Activated naive CD4-positive, alpha-beta T cell (primary cell): Measurements from ENCODE around the gene FARP1.

Experiments
- DNase-seq, 4 experiments: peaks; one replicate each; lab custom pipeline; 2025; lab: John Stamatoyannopoulos, UW

Gene FARP1, protein sequence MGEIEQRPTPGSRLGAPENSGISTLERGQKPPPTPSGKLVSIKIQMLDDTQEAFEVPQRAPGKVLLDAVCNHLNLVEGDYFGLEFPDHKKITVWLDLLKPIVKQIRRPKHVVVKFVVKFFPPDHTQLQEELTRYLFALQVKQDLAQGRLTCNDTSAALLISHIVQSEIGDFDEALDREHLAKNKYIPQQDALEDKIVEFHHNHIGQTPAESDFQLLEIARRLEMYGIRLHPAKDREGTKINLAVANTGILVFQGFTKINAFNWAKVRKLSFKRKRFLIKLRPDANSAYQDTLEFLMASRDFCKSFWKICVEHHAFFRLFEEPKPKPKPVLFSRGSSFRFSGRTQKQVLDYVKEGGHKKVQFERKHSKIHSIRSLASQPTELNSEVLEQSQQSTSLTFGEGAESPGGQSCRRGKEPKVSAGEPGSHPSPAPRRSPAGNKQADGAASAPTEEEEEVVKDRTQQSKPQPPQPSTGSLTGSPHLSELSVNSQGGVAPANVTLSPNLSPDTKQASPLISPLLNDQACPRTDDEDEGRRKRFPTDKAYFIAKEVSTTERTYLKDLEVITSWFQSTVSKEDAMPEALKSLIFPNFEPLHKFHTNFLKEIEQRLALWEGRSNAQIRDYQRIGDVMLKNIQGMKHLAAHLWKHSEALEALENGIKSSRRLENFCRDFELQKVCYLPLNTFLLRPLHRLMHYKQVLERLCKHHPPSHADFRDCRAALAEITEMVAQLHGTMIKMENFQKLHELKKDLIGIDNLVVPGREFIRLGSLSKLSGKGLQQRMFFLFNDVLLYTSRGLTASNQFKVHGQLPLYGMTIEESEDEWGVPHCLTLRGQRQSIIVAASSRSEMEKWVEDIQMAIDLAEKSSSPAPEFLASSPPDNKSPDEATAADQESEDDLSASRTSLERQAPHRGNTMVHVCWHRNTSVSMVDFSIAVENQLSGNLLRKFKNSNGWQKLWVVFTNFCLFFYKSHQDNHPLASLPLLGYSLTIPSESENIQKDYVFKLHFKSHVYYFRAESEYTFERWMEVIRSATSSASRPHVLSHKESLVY

DNA sequence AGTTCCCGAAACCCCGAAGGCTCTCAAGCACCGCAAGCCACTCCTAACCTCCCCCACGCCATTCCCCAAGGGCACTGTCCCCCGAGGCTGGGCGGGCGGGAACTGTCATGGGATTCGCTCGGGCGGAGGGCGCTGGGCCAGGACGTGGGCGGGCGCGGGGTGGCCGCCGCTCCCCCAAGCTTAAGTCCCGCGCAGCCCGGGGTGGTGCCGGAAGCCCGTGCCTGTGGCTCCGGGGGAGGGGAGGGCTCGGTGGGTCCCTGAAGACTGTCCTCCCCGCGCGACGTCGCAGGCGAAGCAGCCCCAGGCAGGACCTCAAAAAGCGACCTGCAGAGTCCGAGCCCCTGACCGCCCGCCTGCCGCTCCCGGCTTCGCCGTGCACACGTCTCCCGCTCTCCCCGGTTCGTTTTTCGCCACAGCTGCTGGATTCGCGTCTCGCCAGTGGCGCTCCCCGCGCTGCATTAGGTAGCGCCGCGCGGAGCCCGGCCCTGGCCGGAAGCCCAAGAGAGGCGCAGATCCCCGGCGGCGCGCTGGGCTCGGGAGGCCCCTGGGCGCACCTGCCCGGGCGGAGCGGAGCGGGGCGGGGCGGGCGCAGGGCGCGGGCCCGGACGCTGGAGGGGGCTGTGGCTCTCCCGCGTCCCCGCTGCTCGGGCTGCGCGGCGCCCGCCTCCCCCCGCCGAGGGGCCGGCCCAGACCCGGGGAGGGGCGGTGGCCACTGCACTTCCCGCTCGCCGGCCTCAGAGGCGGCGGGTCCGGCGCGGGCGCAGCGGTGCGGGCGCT is at the start of gene FARP1:
Gene FARP1 (plus strand): TSS at position 715 of the 777 bp plus-strand sequence. CDS start 70,149 bp downstream, outside the sequence.
- no peak for DNase-seq

DNA sequence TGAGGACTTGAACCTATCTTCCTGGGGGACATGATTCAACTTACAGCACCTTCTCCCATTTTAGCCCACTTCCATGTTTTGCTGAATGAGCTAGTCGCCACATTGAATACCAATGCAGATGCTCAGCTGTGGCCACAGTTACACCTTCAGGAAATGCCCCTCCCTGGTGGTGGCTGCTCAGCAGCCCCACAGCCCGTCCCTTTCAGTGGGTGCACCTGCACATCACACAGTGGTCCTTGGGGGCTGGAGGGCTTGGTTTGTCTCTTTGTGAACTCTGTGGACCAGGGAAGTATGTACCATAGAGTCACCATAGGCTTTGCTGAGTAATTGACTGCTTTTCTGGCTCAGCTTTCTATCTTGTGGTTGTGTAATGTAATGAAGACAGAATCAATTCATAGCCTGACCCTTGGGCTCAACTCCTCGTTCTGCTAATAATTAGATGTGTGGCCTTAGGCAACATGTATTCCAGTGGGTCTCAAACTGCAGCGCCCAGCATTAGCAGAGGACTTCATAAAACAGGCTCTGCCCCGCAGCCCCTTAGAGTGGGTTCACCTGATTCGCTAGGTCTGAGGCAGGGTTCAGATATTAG is 48.1 kb upstream of the FARP1 start:
- DNase-seq, result no peak

DNA sequence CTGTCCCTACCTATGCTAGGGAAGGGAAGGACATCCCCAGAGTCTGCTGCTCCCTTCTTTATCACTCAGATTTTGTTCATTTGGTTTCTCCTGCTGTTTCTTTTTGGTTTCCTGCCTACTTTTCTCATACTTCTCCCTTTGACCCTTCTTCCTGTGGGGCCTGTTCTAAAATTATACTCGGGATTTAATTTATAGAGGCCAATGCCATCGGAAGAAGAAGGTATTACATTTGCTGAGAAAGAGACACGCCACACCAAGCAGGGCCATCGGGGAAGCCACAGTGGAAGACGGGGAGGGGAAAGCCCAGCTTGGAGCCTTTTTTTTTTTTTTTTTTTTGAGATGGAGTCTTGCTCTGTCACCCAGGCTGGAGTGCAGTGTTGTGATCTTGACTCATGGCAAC is 46.8 kb upstream of the FARP1 start:
- no peak for DNase-seq

DNA sequence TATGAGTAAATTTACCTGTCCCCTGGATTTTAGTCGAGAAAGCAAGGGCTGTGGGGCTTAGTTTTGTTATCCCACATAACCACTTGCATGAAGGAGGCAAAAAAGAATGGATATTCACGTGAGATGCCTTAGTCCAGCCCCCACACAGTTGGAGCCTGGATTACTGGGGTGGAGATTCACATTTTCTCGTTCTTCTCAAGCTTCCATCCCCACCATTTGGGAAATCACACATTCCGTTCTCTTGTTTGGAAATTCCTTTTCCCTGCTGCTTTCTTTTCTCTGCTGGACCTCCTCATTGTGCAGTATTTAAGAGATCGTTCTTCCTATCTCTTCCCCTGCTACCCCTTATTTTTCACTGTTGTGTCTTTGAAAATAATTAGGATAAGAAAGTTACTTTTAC is 45.1 kb upstream of the FARP1 start:
- no peak for DNase-seq

DNA sequence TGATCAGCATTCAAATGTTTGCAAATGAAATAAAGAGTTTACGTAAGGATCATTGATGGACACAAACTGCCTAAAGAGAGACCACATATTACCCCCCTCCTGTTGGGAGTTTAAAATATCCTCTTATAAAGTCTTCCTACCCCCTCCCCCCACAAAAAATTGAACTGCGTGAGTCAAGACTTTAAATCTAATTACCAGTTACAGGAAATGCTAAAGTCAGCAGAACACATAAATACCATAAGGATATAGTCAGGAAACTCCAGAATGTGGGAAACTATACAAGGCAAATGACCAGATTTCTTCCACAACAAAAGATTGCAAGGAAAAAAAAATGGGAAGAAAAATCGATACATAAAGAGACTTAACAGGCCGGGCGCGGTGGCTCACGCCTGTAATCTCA is 44.4 kb upstream of the FARP1 start:
- no peak for DNase-seq

DNA sequence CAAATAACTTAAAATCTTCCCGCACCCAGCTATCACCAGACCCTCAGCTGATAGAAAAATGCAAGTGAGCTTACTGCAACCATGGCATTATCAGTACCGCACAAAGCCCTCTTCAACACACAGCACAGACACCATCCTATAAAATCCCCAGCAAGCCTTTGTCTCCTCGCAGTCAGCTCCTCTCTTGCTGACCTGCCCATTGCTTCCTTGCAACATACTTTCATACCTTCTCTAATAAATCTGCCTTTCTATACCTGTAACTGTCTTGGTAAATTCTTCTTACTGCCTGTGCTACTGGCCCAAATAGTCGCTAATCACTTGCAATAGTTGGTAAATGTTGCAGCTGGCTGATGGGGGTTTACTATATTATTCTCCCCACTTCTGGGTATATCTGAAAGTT is 43.3 kb upstream of the FARP1 start:
- no peak for DNase-seq

DNA sequence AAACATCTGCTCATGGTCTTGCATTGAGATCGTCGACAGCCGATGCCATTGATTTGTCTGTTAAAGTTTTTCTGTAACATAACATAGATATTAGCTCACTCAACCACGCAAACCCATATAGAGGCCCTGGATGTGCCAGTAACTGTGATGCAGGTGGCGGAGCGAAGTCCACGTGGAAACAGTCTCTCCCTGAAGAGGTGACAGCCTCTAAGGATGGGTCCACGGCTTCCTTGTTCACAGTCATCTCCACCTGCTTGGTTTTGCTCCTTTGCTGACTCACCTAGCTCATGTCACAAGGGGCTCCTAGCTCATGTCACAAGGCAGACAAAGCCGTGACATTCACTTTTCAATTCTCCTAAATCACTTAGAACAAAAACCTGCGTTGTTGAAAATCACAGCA is 42.4 kb upstream of the FARP1 start:
- no peak for DNase-seq

DNA sequence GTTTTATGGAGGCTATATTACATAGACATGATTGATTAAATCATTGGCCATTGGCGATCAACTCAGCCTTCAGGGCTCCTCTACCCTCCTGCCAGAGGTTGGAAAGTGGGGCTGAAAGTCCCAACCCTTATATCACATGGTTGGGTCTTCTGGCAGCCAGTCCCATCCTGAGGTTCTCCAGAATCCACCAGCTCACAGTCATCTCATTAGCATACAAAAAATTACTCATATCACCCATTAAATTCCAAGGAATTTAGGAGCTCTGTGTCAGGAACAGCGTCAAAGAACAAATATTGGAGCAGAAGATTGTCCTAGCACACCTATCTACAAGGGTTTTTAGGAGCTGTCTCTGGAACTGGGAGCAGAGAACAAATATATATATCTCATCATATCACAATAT is 39.4 kb upstream of the FARP1 start:
- DNase-seq, result no peak

DNA sequence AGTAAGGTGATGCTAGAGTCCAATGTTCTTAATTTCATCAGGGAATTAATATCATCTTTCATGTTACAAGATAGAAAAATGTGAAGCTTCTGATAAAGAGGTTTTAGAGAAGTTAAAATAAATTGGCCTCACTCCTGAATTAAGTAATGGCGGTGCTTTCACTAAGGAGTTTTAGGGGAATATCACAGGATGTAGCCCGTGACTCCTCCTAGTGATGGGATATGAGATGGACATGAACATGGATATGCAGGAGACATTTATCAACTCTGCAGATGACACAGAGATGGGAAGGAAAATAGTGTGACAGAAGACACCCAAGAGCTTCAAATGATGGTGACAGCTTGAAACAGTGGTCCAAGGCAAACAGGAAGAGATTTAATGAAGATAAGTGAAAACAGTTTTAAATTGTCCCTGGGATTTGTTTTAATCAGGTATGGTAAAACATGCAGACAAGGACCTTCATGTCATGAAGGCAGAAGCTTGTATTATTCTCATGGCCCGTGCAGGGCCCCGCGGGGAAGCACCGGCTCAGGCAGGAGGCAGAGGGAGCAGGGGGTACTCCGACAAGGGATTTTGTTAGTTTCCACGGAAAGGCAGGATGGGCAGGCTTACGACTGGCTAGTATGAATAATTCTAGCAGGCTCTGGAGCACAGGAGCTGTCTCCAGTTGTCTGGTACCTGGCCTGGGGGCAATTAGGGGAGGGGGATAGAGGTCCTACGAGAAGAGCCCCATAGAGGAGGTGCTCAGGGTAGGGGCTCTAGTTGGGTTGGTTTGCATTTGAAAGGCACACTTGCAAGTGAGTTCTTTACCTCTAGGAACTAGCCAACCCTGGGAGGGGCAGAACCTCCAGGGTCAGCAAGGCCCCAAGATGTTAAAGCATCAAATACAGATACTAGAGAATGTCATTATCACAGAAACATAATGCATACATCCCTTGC is 38.7 kb upstream of the FARP1 start:
- no peak for DNase-seq

DNA sequence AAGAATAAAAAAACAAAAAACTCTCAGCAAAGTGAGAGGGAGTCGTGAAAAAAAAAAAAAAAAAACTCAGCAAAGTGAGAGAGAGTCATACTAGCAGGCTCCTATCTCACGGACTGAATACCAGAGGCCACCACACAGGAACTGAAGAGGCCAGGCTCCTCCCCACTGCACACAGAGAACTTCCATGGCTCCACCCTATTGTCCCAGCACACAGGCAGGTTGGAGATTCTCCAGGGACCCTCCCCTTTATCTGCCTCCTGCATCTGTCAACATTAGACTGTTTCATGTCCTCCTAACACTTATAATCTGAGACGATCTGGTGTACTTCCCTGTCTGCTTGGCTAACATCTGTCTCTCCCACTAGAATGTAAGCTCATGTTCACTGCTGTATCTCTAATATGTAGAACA is 37.0 kb upstream of the FARP1 start:
- DNase-seq, result no peak

DNA sequence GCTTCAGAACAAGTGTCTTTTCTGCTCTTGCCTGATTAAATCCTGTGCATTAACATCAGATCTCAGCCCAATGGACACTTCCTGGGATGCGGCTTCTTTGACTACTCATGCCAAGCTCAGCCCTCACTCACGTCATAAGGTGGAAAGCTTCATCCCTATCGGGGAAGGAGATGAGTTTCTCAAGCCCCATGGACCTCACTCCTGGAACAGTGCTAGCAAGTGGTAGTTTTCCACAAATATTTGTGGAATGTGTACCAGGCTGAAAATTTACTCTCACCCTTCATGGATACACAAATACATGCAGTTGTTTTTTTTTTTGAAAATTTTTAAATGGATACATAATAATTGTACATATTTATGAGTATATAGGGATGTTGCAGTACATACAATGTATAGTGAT is 34.6 kb upstream of the FARP1 start:
- DNase-seq, result no peak

DNA sequence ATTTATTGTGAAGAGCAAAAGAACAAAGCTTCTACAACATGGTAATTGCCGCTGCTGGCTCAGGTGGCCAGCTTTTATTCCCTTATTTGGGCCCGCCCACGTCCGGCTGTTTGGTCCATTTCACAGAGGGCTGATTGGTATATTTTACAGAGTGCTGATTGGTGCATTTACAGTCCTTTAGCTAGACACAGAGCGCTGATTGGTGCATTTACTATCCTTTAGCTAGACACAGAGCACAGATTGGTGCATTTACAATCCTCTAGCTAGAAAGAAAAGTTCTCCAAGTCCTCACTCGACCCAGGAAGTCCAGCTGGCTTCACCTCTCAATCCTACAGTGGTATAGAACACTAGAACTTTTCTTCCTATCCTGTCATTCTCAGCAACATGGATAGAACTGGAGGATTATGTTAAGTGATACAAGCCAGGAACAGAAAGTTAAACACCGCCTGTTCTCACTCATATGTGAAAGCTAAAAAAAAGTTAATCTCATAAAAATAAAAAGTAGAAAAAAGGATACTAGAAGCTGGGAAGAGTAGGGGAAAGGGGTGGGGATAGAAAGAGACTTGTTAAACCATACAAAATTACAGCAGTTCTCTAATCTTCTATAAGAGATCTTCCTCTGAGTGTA is 33.6 kb upstream of the FARP1 start:
- no peak for DNase-seq

DNA sequence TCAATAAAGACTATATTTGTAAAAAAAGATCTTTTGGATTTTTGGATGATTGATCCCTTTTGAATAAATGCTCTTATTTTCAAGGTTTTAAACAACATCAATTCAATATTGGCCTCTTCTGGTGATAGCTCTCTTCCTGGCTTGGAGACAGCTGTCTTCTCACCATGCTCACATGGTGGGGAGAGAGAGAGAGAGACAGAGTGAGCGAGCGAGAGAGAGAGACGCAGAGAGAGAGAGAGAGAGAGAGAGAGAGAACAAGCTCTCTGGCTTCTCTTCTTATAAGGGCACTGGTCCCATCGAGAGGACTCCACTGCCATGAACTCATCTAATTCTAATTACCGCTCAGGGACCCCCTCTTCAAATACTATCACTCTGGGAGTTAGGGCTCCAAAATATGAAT is 32.1 kb upstream of the FARP1 start:
- no peak for DNase-seq

DNA sequence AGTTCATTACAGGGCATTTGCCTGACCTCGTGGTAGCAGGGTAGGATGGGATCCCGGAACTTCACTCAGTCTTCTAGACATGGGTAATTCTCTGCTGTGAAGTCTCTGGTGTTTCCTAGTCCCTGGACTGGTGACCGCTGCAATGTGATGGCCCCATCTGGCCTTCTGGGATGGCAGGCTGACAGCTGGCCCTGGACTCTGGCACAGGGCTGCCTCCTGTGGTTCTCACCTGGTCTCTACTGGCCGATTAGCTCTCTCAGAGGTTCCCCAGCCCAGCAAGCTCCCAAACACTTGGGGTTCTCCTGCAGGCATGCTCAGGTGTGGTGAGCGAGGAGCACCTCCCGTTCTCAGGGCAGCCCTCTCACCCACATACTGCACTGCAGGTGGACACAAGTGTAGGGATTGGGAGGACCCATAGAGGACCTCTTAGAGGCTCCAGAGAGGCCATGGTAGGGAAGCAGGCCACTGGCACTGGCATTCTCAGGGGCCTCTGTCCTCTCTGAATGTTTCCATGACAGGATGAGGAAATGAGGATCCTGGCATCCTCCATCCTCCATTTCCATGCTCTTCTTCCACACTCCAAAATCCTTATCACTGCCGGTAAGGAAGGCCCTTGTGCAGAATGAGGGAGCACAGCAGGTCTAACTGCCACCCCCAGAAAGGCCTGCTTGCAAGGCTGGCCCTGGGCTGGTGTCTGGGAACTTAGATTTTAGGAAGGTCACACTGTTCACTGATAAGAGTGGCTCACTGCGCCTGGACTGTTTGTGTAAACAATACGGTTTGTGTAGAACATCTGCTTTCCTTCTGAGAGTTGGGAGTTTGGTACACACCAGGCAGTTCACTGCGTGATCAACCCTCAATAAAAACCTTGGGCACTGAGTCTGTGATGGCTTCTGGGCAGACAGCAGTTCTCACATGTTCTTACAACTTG is 31.5 kb upstream of the FARP1 start:
- DNase-seq, result no peak

DNA sequence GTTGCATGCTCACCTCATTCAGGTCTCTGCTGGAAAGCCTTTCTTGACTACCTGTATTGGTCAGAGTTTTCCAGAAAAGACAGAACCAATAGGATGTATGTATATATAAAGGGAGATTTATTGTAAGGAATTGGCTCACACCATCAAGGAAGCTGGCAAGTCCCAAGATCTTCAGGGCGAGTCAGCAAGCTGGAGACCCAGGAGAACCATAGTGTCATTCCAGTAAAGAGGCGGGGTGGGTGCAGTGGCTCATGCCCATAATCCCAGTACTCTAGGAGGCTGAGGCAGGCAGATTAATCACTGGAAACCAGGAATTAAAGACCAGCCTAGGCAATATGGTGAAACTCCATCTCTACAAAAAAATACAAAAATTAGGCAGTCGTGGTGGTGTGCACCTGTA is 30.4 kb upstream of the FARP1 start:
- no peak for DNase-seq

DNA sequence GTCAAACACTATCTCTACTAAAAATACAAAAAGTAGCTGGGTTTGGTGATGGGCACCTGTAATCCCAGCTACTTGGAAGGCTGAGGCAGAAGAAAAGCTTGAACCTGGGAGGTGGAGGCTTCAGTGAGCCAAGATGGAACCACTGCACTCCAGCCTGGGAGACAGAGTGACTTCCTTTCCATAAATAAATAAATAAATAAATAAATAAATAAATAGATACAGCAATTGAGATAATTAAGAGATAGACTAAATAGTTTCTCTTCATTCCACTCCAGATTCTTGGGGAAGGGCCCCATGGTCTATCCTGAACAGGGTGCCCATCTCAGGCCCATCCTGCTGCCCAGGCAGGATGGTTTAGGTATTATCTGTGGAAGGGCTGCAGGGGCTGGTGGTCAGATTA is 24.0 kb upstream of the FARP1 start:
- no peak for DNase-seq

DNA sequence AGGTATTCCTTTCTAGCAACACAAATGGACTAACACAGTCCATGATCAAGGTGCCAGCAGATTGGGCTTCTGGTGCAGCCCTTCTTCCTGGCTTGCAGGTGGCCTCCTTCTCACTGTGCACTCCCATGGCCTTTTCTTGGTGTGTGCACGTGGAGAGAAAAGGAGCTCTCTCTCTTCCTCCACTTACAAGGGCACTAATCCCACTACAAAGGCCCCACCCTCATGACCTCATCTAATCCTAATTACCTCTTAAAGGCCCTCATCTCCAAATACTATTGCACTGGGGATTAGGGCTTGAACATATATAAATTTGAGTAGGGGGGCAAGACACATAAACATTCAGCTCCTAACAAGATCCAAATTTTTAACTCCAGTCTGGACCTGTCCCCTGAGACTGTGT is 19.7 kb upstream of the FARP1 start:
- no peak for DNase-seq

DNA sequence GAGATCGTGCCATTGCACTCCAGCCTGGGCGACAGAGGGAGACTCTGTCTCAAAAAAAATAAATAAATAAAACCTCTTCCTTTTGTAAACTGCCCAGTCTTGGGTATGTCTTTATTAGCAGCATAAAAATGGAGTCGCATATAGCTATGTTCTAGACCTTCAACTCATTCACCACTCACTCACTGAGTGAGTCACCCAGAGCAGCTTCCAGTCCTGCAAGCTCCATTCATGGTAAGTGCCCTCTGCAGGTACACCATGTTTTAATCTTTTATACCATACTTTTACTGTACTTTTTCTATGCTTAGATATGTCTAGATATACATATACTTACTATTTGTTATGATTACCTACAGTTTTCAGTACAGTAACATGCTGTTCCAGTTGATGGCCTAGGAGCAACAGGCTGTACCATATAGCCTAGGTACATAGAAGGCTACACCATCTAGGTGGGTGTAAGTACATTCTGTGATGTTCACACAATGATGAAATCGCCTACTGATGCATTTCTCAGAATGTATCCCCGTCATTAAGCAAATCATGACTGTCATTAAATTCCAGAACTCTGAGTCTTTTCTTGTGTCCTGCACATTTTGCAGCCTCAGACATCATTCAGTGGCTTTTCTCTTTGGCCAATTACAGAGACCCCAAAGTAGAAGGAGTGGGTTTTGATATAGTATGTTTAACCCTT is 13.7 kb upstream of the FARP1 start:
- DNase-seq, result no peak
